Endothelial cell of umbilical vein (primary cell): ENCODE results near the gene PPFIBP2. TPM values are rescaled to one million over a fixed set of nuclear protein-coding genes. Genes with fewer than 3 reads are reported as not detected.

ENCODE experiments used
- BruUV-seq: library from RNA; stranded (reverse); fragments of 400-500 nt; replicated peaks from 2 replicates; lab custom pipeline; 2021; lab: Mats Ljungman, UMichigan
- CTCF ChIA-PET: fragments of 300-600, 350-600 bp; sonication (Branson Sonifier 250); formaldehyde crosslinking; loops from one replicate; lab custom pipeline; 2021; ENCODE audit warnings: antibody characterized with exemption, inconsistent platforms; lab: Charles Lee
- POLR2A ChIA-PET: fragments of 300-600, 350-600 bp; sonication (Branson Sonifier 250); formaldehyde crosslinking; loops from one replicate; lab custom pipeline; 2021; ENCODE audit warnings: antibody characterized with exemption, inconsistent platforms; lab: Charles Lee
- DNase-seq: peaks from one replicate; pipeline ENCODE4 v3.0.0-alpha.2; 2011; ENCODE audit warnings: low read depth, low spot score
- FAIRE-seq: peaks from 2 replicates; lab custom pipeline; 2011; peaks lifted over from hg19 to GRCh38; lab: Jason Lieb, UNC
- H2AFZ ChIP-seq: 2 replicates; pipeline ENCODE4 v1.6.0; 2012; ENCODE audit warnings: low read depth, low read length, control low read depth, inconsistent platforms
- H3K27ac ChIP-seq: 2 replicates; pipeline ENCODE4 v1.5.1; 2011; ENCODE audit warnings: low read depth, mild to moderate bottlenecking, control low read depth, low read length, moderate library complexity; ENCODE audit not compliant: insufficient read depth
- H3K27me3 ChIP-seq, 2 experiments: 2 replicates each; pipeline versions ENCODE4 v1.6.0 to v1.6.1; 2011; ENCODE audit warnings: low read length in 2 of 2, mixed read lengths in 1 of 2; ENCODE audit not compliant: control insufficient read depth in 2 of 2, insufficient read depth in 2 of 2
- H3K36me3 ChIP-seq, 2 experiments: 2 replicates in 1 of 2; 3 replicates in 1 of 2; pipeline ENCODE4 v1.5.1; 2011; ENCODE audit warnings: low read length in 2 of 2, mild to moderate bottlenecking in 1 of 2, moderate library complexity in 1 of 2; ENCODE audit not compliant: control insufficient read depth in 2 of 2, insufficient read depth in 2 of 2; ENCODE audit errors: extremely low read depth in 1 of 2
- H3K4me1 ChIP-seq: 3 replicates; pipeline ENCODE4 v1.5.1; 2011; ENCODE audit warnings: mild to moderate bottlenecking, low read length; ENCODE audit not compliant: control insufficient read depth, insufficient read depth; ENCODE audit errors: extremely low read depth
- H3K4me2 ChIP-seq: 2 replicates; pipeline ENCODE4 v1.6.1; 2011; ENCODE audit warnings: low read length, control low read depth, mixed read lengths; ENCODE audit not compliant: insufficient read depth
- H3K4me3 ChIP-seq, 3 experiments: fragments of 200-600 bp in 1 of 3; sonication (generic), shearing (Covaris generic) in 1 of 3; replicated peaks in 1 of 3; 2 replicates each; pipeline ENCODE4 v1.5.1; 2011 to 2016; ENCODE audit warnings: control low read depth in 3 of 3, low read length in 3 of 3, mild to moderate bottlenecking in 2 of 3, inconsistent platforms in 1 of 3, low read depth in 1 of 3, moderate library complexity in 1 of 3; ENCODE audit not compliant: insufficient read depth in 1 of 3
- H3K79me2 ChIP-seq: 2 replicates; pipeline ENCODE4 v1.6.0; 2012; ENCODE audit warnings: low read length, inconsistent platforms; ENCODE audit not compliant: control insufficient read depth, insufficient read depth
- H3K9ac ChIP-seq: replicated peaks from 2 replicates; pipeline ENCODE3; 2011; ENCODE audit warnings: low read length, control low read depth; ENCODE audit not compliant: insufficient read depth; ENCODE audit errors: extremely low read depth
- H3K9me1 ChIP-seq: replicated peaks from 3 replicates; pipeline ENCODE4 v1.6.0; 2011; ENCODE audit warnings: mild to moderate bottlenecking, low read length; ENCODE audit not compliant: control insufficient read depth, insufficient read depth; ENCODE audit errors: extremely low read depth
- H3K9me3 ChIP-seq: replicated peaks from 2 replicates; pipeline ENCODE4 v1.5.1; 2012; ENCODE audit warnings: low read length, inconsistent platforms; ENCODE audit not compliant: control insufficient read depth, insufficient read depth
- H4K20me1 ChIP-seq: replicated peaks from 2 replicates; pipeline ENCODE3; 2011; ENCODE audit warnings: mild to moderate bottlenecking, low read length; ENCODE audit not compliant: control insufficient read depth, insufficient read depth; ENCODE audit errors: extremely low read depth
- CTCF ChIP-seq, 2 donors: IDR thresholded peaks; 1 replicate in 1 of 2; 2 replicates in 1 of 2; pipeline ENCODE4 v1.5.1; 2011; ENCODE audit warnings: low read length in 2 of 2, mild to moderate bottlenecking in 2 of 2, moderate library complexity in 2 of 2, control low read depth in 1 of 2, inconsistent platforms in 1 of 2, low read depth in 1 of 2; ENCODE audit not compliant: insufficient read depth in 1 of 2; ENCODE audit errors: extremely low read depth in 1 of 2
- EZH2 ChIP-seq: IDR thresholded peaks from 2 replicates; pipeline ENCODE4 v1.6.1; 2012; ENCODE audit warnings: borderline replicate concordance, low read depth, mild to moderate bottlenecking, moderate library complexity, low read length, inconsistent platforms; ENCODE audit not compliant: severe bottlenecking
- FOS ChIP-seq: IDR thresholded peaks from 2 replicates; pipeline ENCODE4 v1.6.1; 2011; ENCODE audit warnings: mild to moderate bottlenecking, low read length, moderate library complexity, borderline replicate concordance; ENCODE audit not compliant: insufficient read depth
- GATA2 ChIP-seq: IDR thresholded peaks from 2 replicates; pipeline ENCODE4 v1.7.0; 2011; ENCODE audit warnings: low read depth, mild to moderate bottlenecking, moderate library complexity, mixed read lengths, low read length; ENCODE audit not compliant: insufficient read length, insufficient read depth
- JUN ChIP-seq: IDR thresholded peaks from 2 replicates; pipeline ENCODE4 v1.6.1; 2011; ENCODE audit warnings: borderline replicate concordance, low read depth; ENCODE audit not compliant: insufficient read length, insufficient read depth
- MAX ChIP-seq: IDR thresholded peaks from 2 replicates; pipeline ENCODE4 v1.6.1; 2011; ENCODE audit not compliant: insufficient read depth, insufficient read length
- MYC ChIP-seq: IDR thresholded peaks from one replicate; pipeline ENCODE4 v1.6.1; 2011; ENCODE audit warnings: mild to moderate bottlenecking, low read depth, low read length
- POLR2A ChIP-seq: IDR thresholded peaks from 2 replicates; pipeline ENCODE4 v1.6.1; 2012; ENCODE audit warnings: low read depth, mild to moderate bottlenecking, control low read depth, low read length
- POLR2AphosphoS5 ChIP-seq: IDR thresholded peaks from 2 replicates; pipeline ENCODE4 v1.6.1; 2012; ENCODE audit warnings: low read depth, mild to moderate bottlenecking, control low read depth, low read length, moderate library complexity; ENCODE audit not compliant: insufficient read depth
- dilution Hi-C: fragments of 300-500 bp; cut with MboI; formaldehyde crosslinking; loops from one replicate; pipeline ENCODE4 v1.15.0; 2019; ENCODE audit warnings: low sequenced_read_pairs; ENCODE audit not compliant: extremely low pct_ligation_motif_present
- intact Hi-C: fragments of 100-400 bp; cut with micrococcal nuclease; formaldehyde crosslinking; loops from one replicate; pipeline ENCODE4 v1.10.0; 2022
- polyA plus RNA-seq, 4 experiments: library from polyadenylated mRNA; depleted of rRNA in 3 of 4; stranded (reverse) in 3 of 4; unstranded in 1 of 4; fragments of >200 nt; gene quantifications; 2 replicates each; pipeline versions ENCODE4 v1.2.1 to v1.2.3, GENCODE V29; 2011 to 2012; ENCODE audit warnings: missing spikeins in 1 of 4
- total RNA-seq: library from RNA; stranded (reverse); gene quantifications from 2 replicates; pipeline ENCODE4 v1.2.3, GENCODE V29; 2021

The PPFIBP2 gene
- total and polyA plus RNA-seq, 2 donors (not counting 3 experiments of a cell fraction or from before 2014, with no cell fraction given): 1.3 to 4.0 TPM

GRCh38 chr11:7473717-7474116 lies 40.1 kb upstream of the PPFIBP2 start:
- FAIRE-seq: no peak
- POLR2A ChIA-PET: no interaction called here
- CTCF ChIA-PET: interaction anchor here (1.4 kb wide), 1 partner anchor 32 kb away, joined by 6 read pairs; no protein-coding TSS in a partner anchor

GRCh38 chr11:7480113-7480512 lies 33.7 kb upstream of the PPFIBP2 start:
- Histone ChIP-seq H3K27me3 (peaks cover 0 to 2% of the 10 kb centered on the region in 2 experiments), H4K20me1 (no peaks in the 10 kb centered on the region), H3K4me2 (no peak overlapping the region), H3K9me3 (no peaks in the 10 kb centered on the region), H3K4me3 (no peak overlapping the region), H3K79me2 (no peaks in the 10 kb centered on the region), H3K9ac (no peak overlapping the region), H3K36me3 (no peaks in the 10 kb centered on the region), H3K27ac (no peak overlapping the region), H3K4me1 (no peaks in the 10 kb centered on the region), H2AFZ (no peak overlapping the region), H3K9me1 (no peaks in the 10 kb centered on the region)
- POLR2A ChIA-PET: no interaction called here
- intact Hi-C loops (no loop called here), dilution Hi-C loops (no loop called here)
- DNase-seq: no peak
- no peak for FAIRE-seq
- no TSS peak for BruUV-seq
- CTCF ChIA-PET: no interaction called here
- no peak for TF ChIP-seq MYC
- no peak for TF ChIP-seq FOS
- TF ChIP-seq GATA2: no peak
- TF ChIP-seq POLR2A: no peak
- no peak for TF ChIP-seq POLR2AphosphoS5
- no peak for TF ChIP-seq EZH2
- no peak for TF ChIP-seq JUN
- no peak for TF ChIP-seq CTCF (IDR thresholded peaks at IDR 0.05; ENCODE audit: extremely low read depth in 1 of 2, insufficient read depth in 1 of 2, low read depth in 1 of 2, low read length in 2 of 2)
- no peak for TF ChIP-seq MAX

More at GRCh38 chr11:7473717-7474116, 40.1 kb upstream of the PPFIBP2 start:
- no peaks in the 10 kb centered on the region for H3K9me3 ChIP-seq
- no peak overlapping the region for H2AFZ ChIP-seq
- H3K27me3 ChIP-seq: no peaks in the 10 kb centered on the region
- no peaks in the 10 kb centered on the region for H3K36me3 ChIP-seq
- H3K27ac ChIP-seq: no peak overlapping the region
- no peaks in the 10 kb centered on the region for H3K4me1 ChIP-seq
- intact Hi-C loops: no loop called here
- no peak overlapping the region for H3K4me2 ChIP-seq
- H3K4me3 ChIP-seq: no peak overlapping the region
- BruUV-seq: no TSS peak
- H3K9me1 ChIP-seq: no peaks in the 10 kb centered on the region
- H3K79me2 ChIP-seq: no peaks in the 10 kb centered on the region
- no peak for DNase-seq
- H3K9ac ChIP-seq: no peak overlapping the region
- dilution Hi-C loops: no loop called here
- TF ChIP-seq EZH2: no peak
- no peaks in the 10 kb centered on the region for H4K20me1 ChIP-seq
